Tibial artery (tissue), 4 donors: ENCODE results near the gene GNG4.
"Not testable (repeated sequence)": the region's sequence is repeated elsewhere in the genome, so short reads cannot be mapped to it uniquely, and the experiment has no call there.

Experiments used
- DNase-seq, 2 donors: peaks; one replicate each; pipeline ENCODE4 v3.0.0-alpha.2; 2019
- H3K27ac ChIP-seq, 2 donors: fragments of 200-600 bp; sonication (generic) in 1 of 2; 1 replicate in 1 of 2; 2 replicates in 1 of 2; pipeline ENCODE4 v1.5.1; 2018 to 2019; ENCODE audit warnings: mild to moderate bottlenecking in 1 of 2
- H3K27me3 ChIP-seq, 2 donors: fragments of 200-600 bp; sonication (generic) in 1 of 2; one replicate each; pipeline versions ENCODE4 v1.5.1 to v1.6.0; 2016 to 2019
- H3K36me3 ChIP-seq, 3 donors: fragments of 200-600 bp; sonication (generic) in 2 of 3; one replicate each; pipeline ENCODE4 v1.5.1; 2016 to 2019; ENCODE audit warnings: mild to moderate bottlenecking in 2 of 3
- H3K4me1 ChIP-seq, 4 donors: fragments of 200-600 bp; sonication (generic) in 2 of 4; 1 replicate in 3 of 4; 2 replicates in 1 of 4; pipeline ENCODE4 v1.5.1; 2016 to 2019
- H3K4me3 ChIP-seq, 2 donors: fragments of 200-600 bp; sonication (generic) in 1 of 2; 1 replicate in 1 of 2; 2 replicates in 1 of 2; pipeline ENCODE4 v1.5.1; 2018 to 2019; ENCODE audit warnings: mild to moderate bottlenecking in 2 of 2
- H3K9me3 ChIP-seq, 3 donors: fragments of 200-600 bp; sonication (generic) in 1 of 3; one replicate each; pipeline ENCODE4 v1.5.1; 2016 to 2019
- CTCF ChIP-seq, 2 experiments: fragments of 200-600 bp in 1 of 2; fragments of 450-650 bp in 1 of 2; IDR thresholded peaks; one replicate each; pipeline ENCODE4 v1.5.1; 2017 to 2019; ENCODE audit warnings: antibody characterized with exemption in 2 of 2, mild to moderate bottlenecking in 1 of 2, moderate library complexity in 1 of 2
- intact Hi-C: fragments of 100-400 bp; cut with DNase I; formaldehyde crosslinking; loops from one replicate; pipeline ENCODE4 v1.15.0; 2023; ENCODE audit warnings: low total_unique reads

The GNG4 gene

GRCh38 chr1:235639226-235640205 lies 10.1 kb downstream of the GNG4 start:
- H3K36me3 ChIP-seq: no peaks in the 10 kb centered on the region
- DNase-seq: no peak
- H3K27ac ChIP-seq: no peak overlapping the region
- no peaks in the 10 kb centered on the region for H3K4me1 ChIP-seq
- H3K9me3 ChIP-seq: no peaks in the 10 kb centered on the region
- H3K4me3 ChIP-seq: no peak overlapping the region
- no peak for TF ChIP-seq CTCF (IDR thresholded peaks at IDR 0.05)
- H3K27me3 ChIP-seq: peaks cover 0 to 26% of the 10 kb centered on the region in 2 donors
- intact Hi-C loops: loop anchor here (10.0 kb wide), 1 partner anchor 115 kb away; no protein-coding TSS in a partner anchor

DNA sequence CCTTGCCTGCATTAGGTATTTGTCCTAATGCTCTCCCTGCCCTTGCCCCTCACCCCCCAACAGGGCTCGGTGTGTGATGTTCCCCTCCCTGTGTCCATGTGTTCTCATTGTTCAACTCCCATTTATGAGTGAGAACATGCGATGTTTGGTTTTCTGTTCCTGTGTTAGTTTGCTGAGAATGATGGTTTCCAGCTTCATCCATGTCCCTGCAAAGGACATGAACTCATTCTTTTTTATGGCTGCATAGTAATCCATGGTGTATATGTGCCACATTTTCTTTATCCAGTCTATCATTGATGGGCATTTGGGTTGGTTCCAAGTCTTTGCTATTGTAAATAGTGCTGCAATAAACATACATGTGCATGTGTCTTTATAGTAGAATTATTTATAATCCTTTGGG lies 11.0 kb downstream of the GNG4 start:
- H3K4me3 ChIP-seq, H3K9me3 ChIP-seq, H3K27ac ChIP-seq, H3K36me3 ChIP-seq, intact Hi-C loops, DNase-seq, H3K4me1 ChIP-seq: not testable (repeated sequence)
- H3K27me3 ChIP-seq: peaks cover 0 to 16% of the 10 kb centered on the region in 2 donors

DNA sequence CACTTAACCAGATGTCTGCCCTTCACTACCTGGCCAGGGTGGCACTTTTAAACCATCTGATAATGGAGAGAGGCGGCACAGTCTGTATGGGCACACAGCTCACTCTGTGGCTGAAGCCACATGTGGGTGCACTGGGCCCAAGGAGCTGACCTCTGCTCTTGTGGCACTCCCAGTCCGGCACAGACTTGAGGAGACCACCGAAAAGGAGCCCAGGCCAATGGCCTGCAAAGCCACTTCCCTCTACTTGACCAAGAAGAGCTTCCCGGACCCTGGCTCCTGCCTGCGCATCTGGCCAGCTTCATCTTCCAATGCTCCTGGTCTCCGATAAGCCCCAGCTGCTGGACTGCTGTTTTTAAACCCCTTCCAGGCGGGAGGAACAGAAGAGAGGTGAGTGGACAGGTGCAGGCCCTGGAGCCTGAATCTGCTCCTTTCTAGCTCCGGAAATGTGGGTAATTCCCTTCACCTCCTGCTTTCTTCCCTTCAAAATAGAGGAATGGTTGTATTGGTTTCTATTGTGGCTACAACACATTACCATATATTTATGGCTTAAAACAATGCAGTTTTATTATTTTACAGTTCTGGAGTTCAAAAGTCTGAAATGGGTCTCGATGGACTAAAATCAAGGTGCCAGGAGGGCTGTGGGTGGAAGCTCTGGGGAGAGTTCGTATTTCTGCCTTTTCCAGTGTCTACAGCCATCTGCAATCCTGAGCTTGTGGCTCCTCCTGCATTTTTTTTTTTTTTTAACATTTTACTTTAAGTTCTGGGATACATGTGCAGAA lies 11.6 kb downstream of the GNG4 start:
- Histone ChIP-seq H3K4me3 (no peak overlapping the region), H3K27me3 (peaks cover 0 to 11% of the 10 kb centered on the region in 2 donors), H3K27ac (no peak overlapping the region), H3K9me3 (no peaks in the 10 kb centered on the region), H3K4me1 (no peaks in the 10 kb centered on the region), H3K36me3 (no peaks in the 10 kb centered on the region)
- no peak for TF ChIP-seq CTCF (IDR thresholded peaks at IDR 0.05)
- intact Hi-C loops: no loop called here
- DNase-seq: no peak

- peak in 1 of 2 donors; percentile 1 for DNase-seq
- no peak overlapping the region for H3K27ac ChIP-seq
- no peak overlapping the region for H3K4me3 ChIP-seq
- H3K9me3 ChIP-seq: no peaks in the 10 kb centered on the region
- no peaks in the 10 kb centered on the region for H3K36me3 ChIP-seq
- H3K4me1 ChIP-seq: peaks cover 0 to 10% (median 0%) of the 10 kb centered on the region in 4 donors
- peaks cover 0 to 4% of the 10 kb centered on the region in 2 donors for H3K27me3 ChIP-seq
- intact Hi-C loops: no loop called here
- TF ChIP-seq CTCF (IDR thresholded peaks at IDR 0.05): no peak
Observed at GRCh38 chr1:235635938-235636662, 13.5 kb downstream of the GNG4 start.

DNA sequence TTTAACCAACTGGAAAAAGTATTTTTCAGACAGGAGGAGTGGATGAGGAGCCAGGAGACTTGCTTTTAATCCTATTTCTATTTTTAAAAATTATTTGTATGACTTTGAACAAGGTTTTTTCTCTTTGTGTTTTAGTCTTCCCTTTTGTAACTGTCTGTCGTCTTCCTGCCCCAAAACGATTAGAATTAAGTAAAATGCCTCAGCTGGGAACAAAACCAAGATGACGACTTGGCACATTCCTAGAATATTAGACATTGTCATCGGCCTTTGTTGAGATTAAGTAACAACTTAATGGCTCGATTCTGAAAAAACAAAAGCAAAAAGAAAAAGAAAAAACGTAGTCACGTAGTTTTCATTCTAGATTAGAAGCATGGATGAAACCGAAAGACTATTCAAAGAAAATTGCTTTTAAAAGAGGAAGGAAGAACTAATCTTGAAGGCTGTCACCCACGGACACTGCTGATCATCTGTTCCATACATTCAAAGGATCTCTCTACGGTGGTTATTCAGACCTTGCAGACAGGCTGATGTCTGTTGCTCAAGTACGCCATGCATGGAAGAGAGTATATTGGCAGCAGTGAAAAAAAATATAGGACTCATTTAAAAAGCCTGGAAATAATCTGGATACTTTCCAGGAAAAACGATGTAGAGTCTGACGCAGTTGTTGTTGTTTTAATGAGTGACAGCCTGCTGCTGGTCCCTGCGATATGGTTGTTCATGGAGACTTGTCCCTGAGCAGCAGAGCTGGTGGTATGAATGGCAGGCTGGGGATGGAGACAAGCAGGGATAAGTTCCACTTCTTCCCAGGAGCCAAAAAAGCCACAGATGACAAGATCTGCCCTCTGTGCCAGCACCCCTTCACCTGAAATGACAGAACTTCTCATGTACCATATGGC lies 16.8 kb downstream of the GNG4 start:
- TF ChIP-seq CTCF (IDR thresholded peaks at IDR 0.05): no peak
- DNase-seq: peak in 1 of 2 donors; percentile 21
- peaks cover 0 to 10% (median 0%) of the 10 kb centered on the region in 4 donors for H3K4me1 ChIP-seq
- peaks cover 0 to 2% of the 10 kb centered on the region in 2 donors for H3K27me3 ChIP-seq
- H3K36me3 ChIP-seq: no peaks in the 10 kb centered on the region
- no peak overlapping the region for H3K27ac ChIP-seq
- intact Hi-C loops: no loop called here
- H3K4me3 ChIP-seq: peak overlapping the region; percentile 8 to 34
- H3K9me3 ChIP-seq: no peaks in the 10 kb centered on the region
